CD4-positive, CD25-positive, alpha-beta regulatory T cell (primary cell): Measurements from ENCODE around the gene MEIKIN. TPM values are rescaled to one million over a fixed set of nuclear protein-coding genes. Genes with fewer than 3 reads are reported as not detected.
"Not testable (repeated sequence)": the region's sequence is repeated elsewhere in the genome, so short reads cannot be mapped to it uniquely, and the experiment has no call there.

Experiments used
- ATAC-seq, 2 donors: fragments of 150-1000 bp; cut with Tn5 transposase; one replicate each; pipeline ENCODE4 v1.10.0; 2021; ENCODE audit warnings: low read depth in 2 of 2, moderate number of reproducible peaks in 2 of 2, moderate library complexity in 1 of 2
- DNase-seq, 3 donors: peaks; one replicate each; pipeline versions ENCODE4 v3.0.0 to v3.0.0-alpha.2; 2012 to 2022; ENCODE audit warnings: mixed read lengths in 1 of 3
- H3K27ac ChIP-seq: one replicate; pipeline ENCODE4 v1.7.0; 2013; ENCODE audit warnings: mild to moderate bottlenecking, low read length; ENCODE audit not compliant: insufficient read depth, poor library complexity, severe bottlenecking
- H3K27me3 ChIP-seq: one replicate; pipeline ENCODE4 v1.7.0; 2013; ENCODE audit warnings: low read length; ENCODE audit not compliant: control insufficient read depth, insufficient read depth
- H3K36me3 ChIP-seq: one replicate; pipeline ENCODE4 v1.7.0; 2013; ENCODE audit warnings: mild to moderate bottlenecking, low read length, moderate library complexity; ENCODE audit not compliant: control insufficient read depth, insufficient read depth
- H3K4me1 ChIP-seq: 2 replicates; pipeline ENCODE4 v1.7.0; 2013; ENCODE audit warnings: mild to moderate bottlenecking, low read length; ENCODE audit not compliant: insufficient read depth, control insufficient read depth, poor library complexity, severe bottlenecking
- H3K4me3 ChIP-seq: one replicate; pipeline ENCODE4 v1.7.0; 2013; ENCODE audit warnings: low read depth, mild to moderate bottlenecking, low read length, moderate library complexity
- H3K9me3 ChIP-seq, 2 experiments: 1 replicate in 1 of 2; 2 replicates in 1 of 2; pipeline ENCODE4 v1.7.0; 2013; ENCODE audit warnings: low read length in 2 of 2, mild to moderate bottlenecking in 1 of 2, moderate library complexity in 1 of 2; ENCODE audit not compliant: control insufficient read depth in 2 of 2
- H3K27ac Mint-ChIP-seq, 3 donors: one replicate each; pipeline ENCODE4 v1.8.0; 2020 to 2022; ENCODE audit warnings: mild to moderate bottlenecking in 3 of 3, mixed read lengths in 3 of 3, moderate library complexity in 2 of 3
- H3K27me3 Mint-ChIP-seq: one replicate; pipeline ENCODE4 v1.8.0; 2022; ENCODE audit warnings: mild to moderate bottlenecking, mixed read lengths
- H3K36me3 Mint-ChIP-seq: one replicate; pipeline ENCODE4 v1.8.0; 2020; ENCODE audit warnings: mixed read lengths
- H3K4me1 Mint-ChIP-seq, 4 donors: one replicate each; pipeline ENCODE4 v1.8.0; 2020 to 2022; ENCODE audit warnings: mixed read lengths in 4 of 4, mild to moderate bottlenecking in 1 of 4
- H3K4me3 Mint-ChIP-seq, 4 donors: one replicate each; pipeline ENCODE4 v1.8.0; 2020 to 2022; ENCODE audit warnings: mild to moderate bottlenecking in 4 of 4, mixed read lengths in 4 of 4, moderate library complexity in 3 of 4
- H3K9me3 Mint-ChIP-seq, 7 donors: one replicate each; pipeline ENCODE4 v1.8.0; 2020 to 2022; ENCODE audit warnings: mixed read lengths in 7 of 7, mild to moderate bottlenecking in 3 of 7, moderate library complexity in 2 of 7
- polyA plus RNA-seq, 4 donors: library from polyadenylated mRNA; unstranded; fragments of 300-500 nt; fragmentation: Illumina TruSeq; gene quantifications; one replicate each; pipeline ENCODE4 v1.2.3, GENCODE V29; 2021
- total RNA-seq: library from RNA; stranded (reverse); gene quantifications from one replicate; pipeline ENCODE4 v1.2.3, GENCODE V29; 2022

The MEIKIN gene
- total and polyA plus RNA-seq, 5 donors from 2014 or later, result not detected

DNA sequence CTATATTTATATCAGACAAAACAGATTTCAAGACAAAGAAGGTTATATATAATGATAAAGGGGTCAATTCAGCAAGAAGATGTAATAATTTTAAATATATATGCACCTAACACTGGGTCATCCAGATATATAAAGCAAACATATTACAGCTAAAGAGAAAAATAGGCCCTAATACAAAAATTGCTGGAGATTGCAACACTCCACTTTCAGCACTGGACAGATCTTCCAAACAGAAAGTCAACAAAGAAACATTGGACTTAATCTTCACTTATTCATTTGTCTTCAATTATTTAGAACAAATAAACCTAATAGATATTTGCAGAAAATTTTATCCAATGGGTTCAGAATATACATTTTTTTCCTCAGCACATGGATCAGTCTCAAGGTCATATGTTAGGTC is 45.8 kb downstream of the MEIKIN start:
- Histone ChIP-seq H3K27ac (no peak overlapping the region), H3K4me1 (peaks cover 3% of the 10 kb centered on the region), H3K4me3 (no peak overlapping the region), H3K27me3 (peaks cover 3% of the 10 kb centered on the region), H3K9me3 (peaks cover 21 to 28% of the 10 kb centered on the region in 2 experiments), H3K36me3 (no peaks in the 10 kb centered on the region)
- no peak for ATAC-seq
- no peak overlapping the region for H3K27ac Mint-ChIP-seq
- H3K4me3 Mint-ChIP-seq, result peak overlapping the region in 1 of 4 donors; percentile 51
- peaks cover 0 to 23% (median 3%) of the 10 kb centered on the region in 4 donors for H3K4me1 Mint-ChIP-seq
- H3K36me3 Mint-ChIP-seq, result peaks cover 20% of the 10 kb centered on the region
- H3K9me3 Mint-ChIP-seq, result peaks cover 6 to 62% (median 27%) of the 10 kb centered on the region in 7 donors
- DNase-seq, result no peak
- peaks cover 21% of the 10 kb centered on the region for H3K27me3 Mint-ChIP-seq

DNA sequence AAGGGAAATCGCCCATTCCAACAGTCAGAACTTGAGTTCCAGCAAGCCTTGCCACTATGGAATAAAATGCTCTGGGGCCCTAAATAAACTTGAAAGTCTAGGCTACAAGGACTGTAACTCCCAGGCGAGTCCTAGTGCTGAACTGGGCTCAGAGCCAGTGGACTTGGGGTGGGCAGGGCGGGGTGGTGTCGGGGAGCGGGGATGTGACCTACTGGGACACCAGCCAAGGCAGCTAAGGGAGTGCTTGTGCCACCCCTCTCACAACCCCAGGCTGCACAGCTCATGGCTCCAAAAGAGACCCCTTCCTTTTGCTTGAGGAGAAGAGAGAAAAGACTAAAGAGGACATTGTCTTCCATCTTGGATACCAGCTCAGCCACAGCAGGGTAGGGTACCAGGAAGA is 61.5 kb downstream of the MEIKIN start:
- H3K36me3 ChIP-seq, result no peaks in the 10 kb centered on the region
- H3K4me1 Mint-ChIP-seq, result no peaks in the 10 kb centered on the region
- no peak for ATAC-seq
- no peak for DNase-seq
- no peak overlapping the region for H3K4me3 ChIP-seq
- no peak overlapping the region for H3K27ac Mint-ChIP-seq
- H3K27ac ChIP-seq, result no peak overlapping the region
- peaks cover 0 to 4% (median 2%) of the 10 kb centered on the region in 7 donors for H3K9me3 Mint-ChIP-seq
- no peak overlapping the region for H3K4me3 Mint-ChIP-seq
- peaks cover 8% of the 10 kb centered on the region for H3K27me3 ChIP-seq
- peaks cover 14% of the 10 kb centered on the region for H3K27me3 Mint-ChIP-seq
- no peaks in the 10 kb centered on the region for H3K36me3 Mint-ChIP-seq
- no peaks in the 10 kb centered on the region for H3K9me3 ChIP-seq
- H3K4me1 ChIP-seq, result no peaks in the 10 kb centered on the region

DNA sequence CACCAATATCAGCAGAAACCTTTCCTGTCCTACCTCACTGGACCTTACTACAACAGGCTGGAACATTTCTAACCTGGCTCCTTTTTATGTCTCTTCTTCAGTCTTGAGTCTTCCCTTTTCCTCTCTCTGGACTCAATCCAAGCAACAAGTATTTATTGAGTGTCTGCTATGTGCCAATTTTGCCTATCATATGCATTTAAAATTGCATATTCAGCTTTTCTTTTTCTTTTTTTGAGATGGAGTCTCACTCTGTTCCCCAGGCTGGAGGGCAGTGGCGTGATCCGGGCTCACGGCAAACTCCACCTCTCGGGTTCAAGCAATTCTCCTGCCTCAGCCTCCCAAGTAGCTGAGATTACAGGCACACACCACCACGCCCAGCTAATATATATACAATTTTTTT is 65.8 kb downstream of the MEIKIN start:
- Mint-ChIP-seq H3K36me3 (no peaks in the 10 kb centered on the region), H3K4me3 (no peak overlapping the region), H3K27me3 (peaks cover 9% of the 10 kb centered on the region), H3K4me1 (no peaks in the 10 kb centered on the region), H3K27ac (peak overlapping the region in 1 of 3 donors; percentile 9), H3K9me3 (peaks cover 0 to 5% (median 0%) of the 10 kb centered on the region in 7 donors)
- ATAC-seq, result no peak
- Histone ChIP-seq H3K4me3 (no peak overlapping the region), H3K36me3 (no peaks in the 10 kb centered on the region), H3K9me3 (no peaks in the 10 kb centered on the region), H3K27me3 (peaks cover 8% of the 10 kb centered on the region), H3K4me1 (no peaks in the 10 kb centered on the region), H3K27ac (no peak overlapping the region)
- no peak for DNase-seq

DNA sequence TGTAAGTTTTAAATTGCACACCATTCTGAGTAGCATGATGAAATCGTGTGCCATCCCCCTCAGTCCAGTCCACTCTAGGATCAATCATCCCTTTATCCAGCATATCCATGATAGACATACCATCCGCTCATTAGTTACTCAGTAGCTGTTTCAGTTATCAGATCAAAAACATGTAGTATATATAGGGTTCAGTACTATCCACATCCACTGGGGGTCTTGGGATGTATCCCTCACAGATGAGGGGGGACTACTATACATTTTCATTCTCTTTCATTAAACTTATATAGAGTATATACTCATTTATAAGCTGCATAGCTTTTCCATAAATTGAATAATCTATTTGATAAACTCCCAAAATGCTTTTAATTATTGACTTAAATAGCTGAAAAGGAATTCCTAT is 67.6 kb downstream of the MEIKIN start:
- Mint-ChIP-seq H3K27ac (no peak overlapping the region), H3K9me3 (peaks cover 0 to 5% (median 0%) of the 10 kb centered on the region in 7 donors), H3K27me3 (peaks cover 8% of the 10 kb centered on the region), H3K36me3 (no peaks in the 10 kb centered on the region), H3K4me3 (no peak overlapping the region), H3K4me1 (no peaks in the 10 kb centered on the region)
- no peak for ATAC-seq
- no peak overlapping the region for H3K27ac ChIP-seq
- H3K4me1 ChIP-seq, result no peaks in the 10 kb centered on the region
- H3K36me3 ChIP-seq, result no peaks in the 10 kb centered on the region
- H3K27me3 ChIP-seq, result peaks cover 8% of the 10 kb centered on the region
- H3K4me3 ChIP-seq, result no peak overlapping the region
- no peaks in the 10 kb centered on the region for H3K9me3 ChIP-seq
- no peak for DNase-seq

DNA sequence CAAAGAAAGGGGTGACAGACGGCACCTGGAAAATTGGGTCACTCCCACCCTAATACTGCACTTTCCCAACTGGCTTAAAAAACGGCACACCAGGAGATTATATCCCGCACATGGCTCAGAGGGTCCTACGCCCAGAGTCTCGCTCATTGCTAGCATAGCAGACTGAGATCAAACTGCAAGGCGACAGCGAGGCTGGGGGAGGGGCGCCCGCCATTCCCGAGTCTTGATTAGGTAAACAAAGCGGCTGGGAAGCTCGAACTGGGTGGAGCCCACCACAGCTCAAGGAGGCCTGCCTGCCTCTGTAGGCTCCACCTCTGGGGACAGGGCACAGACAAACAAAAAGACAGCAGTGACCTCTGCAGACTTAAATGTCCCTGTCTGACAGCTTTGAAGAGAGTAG is 74.2 kb downstream of the MEIKIN start:
- H3K9me3 Mint-ChIP-seq, result peaks cover 0 to 23% (median 13%) of the 10 kb centered on the region in 7 donors
- not testable (repeated sequence) for H3K4me3 Mint-ChIP-seq, H3K27ac ChIP-seq, H3K27ac Mint-ChIP-seq, H3K4me1 Mint-ChIP-seq, DNase-seq, ATAC-seq, H3K27me3 Mint-ChIP-seq, H3K4me1 ChIP-seq, H3K27me3 ChIP-seq, H3K4me3 ChIP-seq, H3K36me3 Mint-ChIP-seq, H3K36me3 ChIP-seq
- H3K9me3 ChIP-seq, result peaks cover 8 to 11% of the 10 kb centered on the region in 2 experiments

DNA sequence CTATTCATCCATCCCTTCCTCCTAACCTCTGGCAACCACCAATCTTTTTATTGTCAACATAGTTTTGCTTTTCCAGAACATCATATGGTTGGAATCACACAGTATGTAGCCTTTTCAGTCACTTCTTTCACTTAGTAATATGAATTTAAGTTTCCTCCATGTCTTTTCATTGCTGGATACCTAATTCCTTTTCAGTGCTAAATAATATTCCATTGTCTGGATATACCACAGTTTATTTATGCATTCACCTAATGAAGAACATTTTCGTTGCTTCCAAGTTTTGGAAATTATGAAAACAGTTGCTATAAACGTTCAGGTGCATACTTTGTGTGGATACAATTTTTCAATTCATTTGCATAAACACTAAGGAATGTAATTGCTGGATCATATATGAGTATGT is 77.9 kb downstream of the MEIKIN start:
- H3K4me1 Mint-ChIP-seq, result no peaks in the 10 kb centered on the region
- no peak for ATAC-seq
- Histone ChIP-seq H3K4me3 (no peak overlapping the region), H3K4me1 (no peaks in the 10 kb centered on the region), H3K36me3 (no peaks in the 10 kb centered on the region), H3K27me3 (no peaks in the 10 kb centered on the region), H3K9me3 (peaks cover 23 to 35% of the 10 kb centered on the region in 2 experiments), H3K27ac (no peak overlapping the region)
- H3K27ac Mint-ChIP-seq, result no peak overlapping the region
- no peak overlapping the region for H3K4me3 Mint-ChIP-seq
- peaks cover 3% of the 10 kb centered on the region for H3K36me3 Mint-ChIP-seq
- H3K27me3 Mint-ChIP-seq, result no peaks in the 10 kb centered on the region
- no peak for DNase-seq
- peaks cover 6 to 48% (median 21%) of the 10 kb centered on the region in 7 donors for H3K9me3 Mint-ChIP-seq

DNA sequence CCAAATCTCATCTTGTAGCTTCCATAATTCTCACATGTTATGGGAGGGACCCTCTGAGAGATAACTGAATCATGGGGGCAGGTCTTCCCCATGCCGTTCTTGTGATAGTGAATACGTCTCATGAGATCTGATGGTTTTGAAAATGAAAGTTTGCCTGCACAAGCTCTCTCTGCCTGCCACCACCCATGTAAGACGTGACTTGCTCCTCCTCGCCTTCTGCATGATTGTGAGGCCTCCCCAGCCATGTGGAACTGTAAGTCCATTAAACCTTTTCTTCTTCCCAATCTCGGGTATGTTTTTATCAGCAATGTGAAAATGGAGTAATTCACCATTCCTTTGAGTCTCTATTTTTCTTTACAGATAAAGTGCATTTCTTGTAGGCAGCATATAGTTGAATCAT is 81.8 kb downstream of the MEIKIN start:
- Mint-ChIP-seq H3K27me3 (peaks cover 5% of the 10 kb centered on the region), H3K36me3 (peaks cover 3% of the 10 kb centered on the region), H3K27ac (no peak overlapping the region), H3K4me1 (no peaks in the 10 kb centered on the region), H3K4me3 (no peak overlapping the region), H3K9me3 (peaks cover 6 to 47% (median 26%) of the 10 kb centered on the region in 7 donors)
- Histone ChIP-seq H3K27me3 (no peaks in the 10 kb centered on the region), H3K36me3 (no peaks in the 10 kb centered on the region), H3K4me3 (no peak overlapping the region), H3K4me1 (no peaks in the 10 kb centered on the region), H3K9me3 (peaks cover 23 to 35% of the 10 kb centered on the region in 2 experiments), H3K27ac (no peak overlapping the region)
- no peak for ATAC-seq
- no peak for DNase-seq

DNA sequence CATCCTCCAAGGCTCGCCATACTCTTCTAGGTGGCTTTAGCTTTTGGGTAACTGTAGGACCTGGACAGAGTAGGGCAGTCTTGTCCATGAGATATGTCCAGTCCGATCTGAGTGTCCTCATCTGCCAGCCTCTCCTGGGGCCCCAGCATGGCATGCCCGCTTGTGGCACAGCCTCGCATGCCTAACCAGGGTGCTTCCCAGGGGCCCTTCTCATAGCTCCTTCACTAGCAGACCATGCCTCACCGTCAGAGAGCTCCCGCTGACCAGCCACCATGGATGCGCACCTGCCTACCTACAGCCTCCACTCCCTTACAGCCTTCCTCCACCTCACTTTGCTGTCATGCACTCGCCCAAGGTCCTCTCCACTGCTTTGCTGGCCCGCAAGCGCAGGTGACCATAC is 88.1 kb downstream of the MEIKIN start:
- H3K36me3 Mint-ChIP-seq, result no peaks in the 10 kb centered on the region
- ATAC-seq (no peak), DNase-seq (no peak)
- Histone ChIP-seq H3K36me3 (no peaks in the 10 kb centered on the region), H3K27me3 (no peaks in the 10 kb centered on the region), H3K4me1 (no peaks in the 10 kb centered on the region), H3K9me3 (no peaks in the 10 kb centered on the region), H3K27ac (no peak overlapping the region), H3K4me3 (no peak overlapping the region)
- H3K4me1 Mint-ChIP-seq, result peaks cover 11 to 18% (median 14%) of the 10 kb centered on the region in 4 donors
- H3K27ac Mint-ChIP-seq, result no peak overlapping the region
- peaks cover 10% of the 10 kb centered on the region for H3K27me3 Mint-ChIP-seq
- no peak overlapping the region for H3K4me3 Mint-ChIP-seq
- peaks cover 0 to 12% (median 8%) of the 10 kb centered on the region in 7 donors for H3K9me3 Mint-ChIP-seq
